ENCODE results near the gene TMEM123.

- TF ChIP-seq, protein P1, sequence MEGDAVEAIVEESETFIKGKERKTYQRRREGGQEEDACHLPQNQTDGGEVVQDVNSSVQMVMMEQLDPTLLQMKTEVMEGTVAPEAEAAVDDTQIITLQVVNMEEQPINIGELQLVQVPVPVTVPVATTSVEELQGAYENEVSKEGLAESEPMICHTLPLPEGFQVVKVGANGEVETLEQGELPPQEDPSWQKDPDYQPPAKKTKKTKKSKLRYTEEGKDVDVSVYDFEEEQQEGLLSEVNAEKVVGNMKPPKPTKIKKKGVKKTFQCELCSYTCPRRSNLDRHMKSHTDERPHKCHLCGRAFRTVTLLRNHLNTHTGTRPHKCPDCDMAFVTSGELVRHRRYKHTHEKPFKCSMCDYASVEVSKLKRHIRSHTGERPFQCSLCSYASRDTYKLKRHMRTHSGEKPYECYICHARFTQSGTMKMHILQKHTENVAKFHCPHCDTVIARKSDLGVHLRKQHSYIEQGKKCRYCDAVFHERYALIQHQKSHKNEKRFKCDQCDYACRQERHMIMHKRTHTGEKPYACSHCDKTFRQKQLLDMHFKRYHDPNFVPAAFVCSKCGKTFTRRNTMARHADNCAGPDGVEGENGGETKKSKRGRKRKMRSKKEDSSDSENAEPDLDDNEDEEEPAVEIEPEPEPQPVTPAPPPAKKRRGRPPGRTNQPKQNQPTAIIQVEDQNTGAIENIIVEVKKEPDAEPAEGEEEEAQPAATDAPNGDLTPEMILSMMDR (IDR thresholded peaks at IDR 0.05) = no peak
- no peak for TF ChIP-seq POLR2A (IDR thresholded peaks at IDR 0.05)
- TF ChIP-seq EP300 (IDR thresholded peaks at IDR 0.05) = no peak
Measured at GRCh38 chr11:102470251-102470650, 17.7 kb upstream of the TMEM123 start.

Data from sigmoid colon (tissue), 4 donors.